HEK293 (cell line): Measurements from ENCODE around the gene SEMA3D.

Experiments used
- CTCF ChIP-seq: fragments of 450-650 bp; formaldehyde crosslinking; IDR thresholded peaks from 2 replicates; pipeline ENCODE4 v1.5.1; 2016; ENCODE audit warnings: missing biosample characterization, missing genetic modification characterization
- KLF17 ChIP-seq: fragments of 450-650 bp; formaldehyde crosslinking; IDR thresholded peaks from 2 replicates; pipeline ENCODE4 v1.5.1; 2016; ENCODE audit warnings: missing biosample characterization, missing genetic modification characterization
- SP7 ChIP-seq: fragments of 450-650 bp; formaldehyde crosslinking; IDR thresholded peaks from 2 replicates; pipeline ENCODE4 v1.5.1; 2016; ENCODE audit warnings: missing biosample characterization, missing genetic modification characterization
- ZNF292 ChIP-seq: fragments of 450-650 bp; formaldehyde crosslinking; IDR thresholded peaks from 2 replicates; pipeline ENCODE4 v1.5.1; 2016; ENCODE audit warnings: low read depth, missing biosample characterization, missing genetic modification characterization, borderline replicate concordance

- TF ChIP-seq KLF17 (tag by site-specific recombination) (no peak), CTCF (tag by site-specific recombination) (no peak), SP7 (no peak), ZNF292 (tag by site-specific recombination) (no peak)
Measured at GRCh38 chr7:85103357-85103756, 83.5 kb downstream of the SEMA3D start.
